NK-92 (cell line): ENCODE results near the gene RHOH.
"Not testable (repeated sequence)": the region's sequence is repeated elsewhere in the genome, so short reads cannot be mapped to it uniquely, and the experiment has no call there.

Experiments used
- DNase-seq: peaks from one replicate; lab custom pipeline; 2025; ENCODE audit not compliant: unreplicated experiment; lab: John Stamatoyannopoulos, UW

The RHOH gene

DNA sequence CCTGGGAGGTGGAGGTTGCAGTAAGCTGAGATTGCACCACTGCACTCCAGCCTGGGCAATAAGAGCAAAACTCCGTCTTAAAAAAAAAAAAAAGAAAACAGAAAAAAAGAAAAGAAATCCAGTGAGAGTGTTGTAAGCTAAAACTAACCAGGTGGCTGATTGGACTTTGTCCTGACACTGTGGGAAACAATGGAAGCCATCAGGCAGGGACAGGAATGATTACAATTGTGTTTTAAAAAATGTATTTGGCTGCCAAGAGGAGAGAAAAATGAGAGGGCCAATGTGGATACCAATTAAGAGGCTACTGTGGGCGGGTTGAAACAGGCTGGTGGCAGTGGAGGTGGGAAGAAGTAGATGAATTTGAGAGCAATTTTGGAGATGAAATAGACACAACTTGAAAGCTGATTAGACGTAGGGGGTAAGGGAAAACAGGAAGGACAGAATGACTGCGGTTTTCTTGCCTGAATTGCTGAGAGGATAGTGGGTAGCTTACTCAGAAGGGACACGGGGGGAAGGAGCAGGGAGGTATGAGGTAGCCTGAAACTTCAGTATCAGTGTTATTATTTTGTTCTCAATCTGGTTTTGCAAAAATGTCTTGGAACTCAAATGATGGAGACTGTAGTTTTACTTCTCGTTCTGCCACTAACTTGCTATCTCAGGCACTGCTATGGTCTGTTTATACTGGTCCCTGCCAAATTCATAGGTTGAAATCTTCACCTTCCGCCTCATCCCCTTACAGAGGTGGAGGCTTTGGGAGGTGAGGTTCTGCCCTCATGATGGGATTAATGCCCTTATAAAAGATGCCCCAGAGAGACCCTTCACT lies 92.7 kb downstream of the RHOH start:
- DNase-seq, result no peak

GRCh38 chr4:40290611-40291186 lies 93.9 kb downstream of the RHOH start:
- not testable (repeated sequence) for DNase-seq

DNA sequence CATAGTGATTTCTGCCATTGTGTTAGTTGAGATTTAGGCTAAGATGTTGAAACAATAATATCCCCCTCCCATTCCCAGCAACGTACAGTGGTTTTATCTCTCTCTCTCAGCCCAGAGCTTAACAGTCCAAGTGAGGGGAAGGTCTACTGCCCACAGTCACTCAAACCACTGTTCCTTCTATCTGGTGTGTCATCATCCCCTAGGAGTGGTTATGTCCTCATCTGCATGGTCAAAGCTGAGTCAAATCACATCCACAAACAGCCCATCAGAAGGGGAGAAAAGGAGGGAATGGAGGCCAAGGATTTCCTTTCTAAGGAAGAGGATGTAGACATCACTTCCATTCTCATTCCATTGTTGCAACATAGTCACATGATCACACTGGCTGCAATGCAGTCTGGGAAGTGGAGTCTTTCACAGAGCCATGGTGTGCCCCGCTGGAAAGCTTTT lies 95.5 kb downstream of the RHOH start:
- no peak for DNase-seq

GRCh38 chr4:40294339-40294738 lies 97.5 kb downstream of the RHOH start:
- DNase-seq, result no peak

DNA sequence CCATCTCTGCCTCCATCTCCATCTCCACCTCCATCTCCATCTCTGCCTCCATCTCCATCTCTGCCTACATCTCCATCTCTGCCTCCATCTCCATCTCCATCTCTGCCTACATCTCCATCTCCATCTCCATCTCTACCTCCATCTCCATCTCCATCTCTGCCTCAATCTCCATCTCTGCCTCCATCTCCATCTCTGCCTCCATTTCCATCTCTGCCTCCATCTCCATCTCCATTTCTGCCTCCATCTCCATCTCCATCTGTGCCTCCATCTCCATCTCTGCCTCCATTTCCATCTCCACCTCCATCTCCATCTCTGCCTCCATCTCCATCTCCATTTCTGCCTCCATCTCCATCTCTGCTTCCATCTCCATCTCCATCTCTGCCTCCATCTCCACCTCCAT lies 98.2 kb downstream of the RHOH start:
- DNase-seq, result not testable (repeated sequence)

GRCh38 chr4:40295572-40295971 lies 98.7 kb downstream of the RHOH start:
- DNase-seq, result no peak
